GM12872 (cell line): ENCODE data around the gene ITPR2.
A peak's percentile ranks its signal among the peaks of the same experiment; 100 is the strongest.

Source experiments
- CTCF ChIP-seq: IDR thresholded peaks from 3 replicates; pipeline ENCODE4 v1.5.1; 2011; ENCODE audit warnings: low read depth, mild to moderate bottlenecking, low read length, moderate library complexity; ENCODE audit not compliant: insufficient read depth

ITPR2 gene

DNA sequence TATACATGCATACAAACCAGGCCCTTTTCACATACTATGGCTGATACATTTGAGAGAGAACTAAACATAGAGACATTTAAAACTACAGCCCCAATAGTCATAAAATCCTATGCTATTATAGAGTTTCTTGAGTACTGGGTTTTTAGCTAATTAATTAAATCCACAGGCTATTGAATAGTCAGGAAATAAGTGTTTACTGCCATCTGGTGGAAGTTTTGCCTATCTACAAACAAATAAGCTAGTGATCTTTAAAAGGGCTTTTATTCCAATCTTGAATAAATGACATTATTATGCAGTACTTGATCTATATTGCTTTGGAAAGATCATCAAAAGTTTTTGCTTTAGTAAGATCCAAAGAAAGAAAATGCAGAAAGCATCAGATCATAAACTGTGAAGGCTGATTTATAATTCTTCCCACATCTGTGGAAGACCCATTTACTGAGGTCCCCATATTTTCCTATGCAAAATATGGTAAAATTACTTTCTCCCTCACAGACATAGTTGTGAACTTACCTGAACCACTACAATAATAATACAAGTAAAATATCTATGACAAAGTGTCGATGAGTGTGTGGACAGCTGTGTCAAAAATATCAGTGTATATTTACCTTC lies 131.3 kb downstream of the ITPR2 start:
- TF ChIP-seq CTCF, result peak; percentile 39; the same call in 2 of the 3 replicates

DNA sequence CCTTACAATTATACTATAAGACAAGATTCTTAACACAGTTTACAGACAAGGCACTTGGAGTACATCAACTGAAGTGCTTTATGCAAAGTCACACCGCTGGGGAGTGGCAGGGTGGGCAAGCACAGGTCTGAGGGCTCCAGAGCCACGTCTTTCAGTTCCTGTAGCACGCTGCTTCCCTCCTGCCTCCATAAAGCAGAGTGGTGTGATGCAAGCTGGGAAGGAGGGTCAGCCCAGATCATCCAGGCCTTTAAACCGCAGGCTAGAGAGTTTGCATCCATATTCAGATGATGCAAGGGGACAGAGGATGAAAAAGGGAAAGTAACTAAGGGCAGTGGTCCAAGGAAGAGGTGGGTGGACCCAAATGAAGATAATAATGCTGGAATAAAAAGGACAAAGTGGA lies 132.6 kb downstream of the ITPR2 start:
- no peak for TF ChIP-seq CTCF

DNA sequence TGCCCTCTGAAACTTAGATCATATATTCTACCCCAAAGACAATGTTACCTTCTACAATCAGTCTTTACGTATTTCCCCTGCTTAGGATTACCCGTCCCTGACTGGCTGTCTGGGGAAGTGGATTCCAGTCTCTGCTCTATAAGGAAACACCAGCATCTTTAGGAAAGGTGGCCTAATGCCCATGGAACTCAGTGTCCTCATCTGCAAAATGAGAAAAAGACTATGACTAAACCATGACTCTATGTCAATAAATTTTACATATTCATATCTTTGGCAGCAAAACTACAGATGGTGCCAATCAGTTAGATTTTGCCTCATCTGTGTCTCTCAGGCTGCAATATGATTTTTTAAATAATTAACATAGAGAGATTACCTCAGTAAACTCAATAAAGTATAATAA lies 133.8 kb downstream of the ITPR2 start:
- no peak for TF ChIP-seq CTCF

GRCh38 chr12:26698186-26698585 lies 134.8 kb downstream of the ITPR2 start:
- no peak for TF ChIP-seq CTCF

- no peak for TF ChIP-seq CTCF
These were observed 135.8 kb downstream of the ITPR2 start for GRCh38 chr12:26697217-26697616.

DNA sequence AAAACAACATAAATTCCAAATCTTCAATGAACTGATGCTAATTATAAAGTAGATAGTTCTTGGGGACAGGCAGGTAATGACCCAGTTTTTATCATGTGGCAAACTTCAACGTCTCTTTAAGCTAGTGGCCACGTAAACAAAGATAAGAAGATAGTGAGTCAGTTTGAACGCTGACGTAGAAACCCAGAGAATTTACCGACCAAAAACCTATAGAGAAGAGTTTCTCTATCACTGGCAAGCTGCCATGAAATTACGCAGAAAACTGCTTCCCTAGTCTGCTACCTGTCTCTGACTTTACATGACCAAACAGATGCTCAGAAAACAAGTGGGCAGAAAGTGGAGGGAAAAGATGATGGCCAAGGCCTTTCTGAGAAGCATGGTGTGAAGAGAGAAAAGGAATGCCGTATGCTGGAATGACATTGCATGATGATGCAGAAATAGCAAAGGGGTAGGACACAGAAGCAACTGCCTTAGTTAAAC lies 136.3 kb downstream of the ITPR2 start:
- TF ChIP-seq CTCF, result no peak

DNA sequence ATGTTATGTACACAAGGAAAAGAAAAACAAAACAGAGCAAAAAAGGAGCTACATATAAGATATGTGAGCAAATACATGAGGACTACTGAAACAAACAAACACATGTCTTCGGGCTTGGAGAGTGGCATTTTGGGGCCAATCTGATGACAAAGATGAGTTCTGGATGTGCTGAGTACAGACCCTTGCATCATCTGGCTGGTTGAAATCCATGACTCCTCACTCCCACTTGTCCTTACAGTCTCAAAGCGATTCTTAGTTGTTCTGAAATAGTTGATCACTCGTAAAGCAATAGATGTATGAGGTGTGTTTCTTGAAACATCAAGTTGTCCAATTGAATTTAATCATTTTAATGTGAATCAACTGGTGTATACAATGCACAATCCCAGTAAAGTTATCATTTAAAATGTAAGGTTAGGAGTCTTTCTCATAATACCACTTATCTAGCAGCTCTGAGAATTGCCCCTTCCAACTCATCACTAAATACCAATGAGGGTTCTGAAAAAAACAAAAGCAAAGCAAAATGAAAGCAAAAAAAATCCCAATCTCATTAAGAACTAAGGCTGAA lies 136.9 kb downstream of the ITPR2 start:
- no peak for TF ChIP-seq CTCF
